Erythroblast (primary cell): ENCODE data around the gene PTPN23.

Source experiments
- GATA1 ChIP-seq: IDR thresholded peaks from 2 replicates; pipeline ENCODE4 v1.6.1; 2011; ENCODE audit warnings: low read depth, mild to moderate bottlenecking, control low read depth, low read length, moderate library complexity
- POLR2A ChIP-seq: IDR thresholded peaks from 2 replicates; pipeline ENCODE4 v1.6.1; 2011; ENCODE audit warnings: mild to moderate bottlenecking, low read length

GRCh38 chr3:47423548-47424145 is 42.8 kb downstream of the PTPN23 start:
- TF ChIP-seq POLR2A (no peak), GATA1 (no peak)
